Metanephros (tissue), 1 donor: ENCODE results near the gene UBQLN3. TPM values are rescaled to one million over a fixed set of nuclear protein-coding genes. Genes with fewer than 3 reads are reported as not detected.

Experiments
- total RNA-seq: library from RNA; depleted of rRNA; stranded (reverse); fragments of >200 nt; gene quantifications from one replicate; pipeline ENCODE4 v1.2.3, GENCODE V29; 2014

UBQLN3 gene
- 0.82 TPM for total RNA-seq

GRCh38 chr11:5509803-5510202 lies at the start of gene UBQLN3:
Gene UBQLN3 (minus strand): TSS chr11:5509957. CDS start chr11:5509558, 399 bp downstream.

GRCh38 chr11:5548440-5548839 lies 38.7 kb upstream of the UBQLN3 start, which contains the start of gene OR52H1:
Gene OR52H1 (minus strand): TSS chr11:5548540. CDS start chr11:5545505, 3,035 bp downstream.

GRCh38 chr11:5516599-5516998 lies 6.8 kb upstream of the UBQLN3 start, which contains the start of gene UBQLNL:
Gene UBQLNL (minus strand): TSS chr11:5516699. CDS start chr11:5516441, 258 bp downstream.

GRCh38 chr11:5488385-5488784 lies 21.4 kb downstream of the UBQLN3 start, which contains the start of gene OR52D1:
Gene OR52D1 (plus strand): TSS chr11:5488685. CDS start chr11:5488707, 22 bp downstream.

Other genes starting within 250 kb of the UBQLN3 start
- gene HBE1, start 240.0 kb downstream of the UBQLN3 start, total RNA-seq = 23.8 TPM
- gene OR51B4, start 208.0 kb downstream of the UBQLN3 start, total RNA-seq = 1.5 TPM
- gene OR51B2, start 185.7 kb downstream of the UBQLN3 start, total RNA-seq = 0.47 TPM
- 2.3 TPM for gene OR51B5, start 166.4 kb downstream of the UBQLN3 start, total RNA-seq
- not detected for gene OR51B6, start 158.4 kb downstream of the UBQLN3 start, total RNA-seq
- not detected for gene OR51M1, start 126.1 kb downstream of the UBQLN3 start, total RNA-seq
- gene OR51Q1, start 87.8 kb downstream of the UBQLN3 start, total RNA-seq = not detected
- 0.64 TPM for gene OR51I1, start 68.4 kb downstream of the UBQLN3 start, total RNA-seq
- gene OR51I2, start 60.6 kb downstream of the UBQLN3 start, total RNA-seq = not detected
- not detected for gene OR52D1, start 21.3 kb downstream of the UBQLN3 start, total RNA-seq
- gene UBQLNL, start 6.7 kb upstream of the UBQLN3 start, total RNA-seq = 1.5 TPM
- 2.3 TPM for gene OR52H1, start 38.6 kb upstream of the UBQLN3 start, total RNA-seq
- gene OR52B6, start 70.9 kb upstream of the UBQLN3 start, total RNA-seq = not detected
- gene TRIM6, start 86.7 kb upstream of the UBQLN3 start, total RNA-seq = 19.2 TPM
- gene TRIM34, start 115.0 kb upstream of the UBQLN3 start, total RNA-seq = 8.1 TPM
- gene TRIM5, start 175.1 kb upstream of the UBQLN3 start, total RNA-seq = 37.5 TPM
- gene TRIM22, start 179.8 kb upstream of the UBQLN3 start, total RNA-seq = 22.4 TPM
- gene OR56B1, start 226.5 kb upstream of the UBQLN3 start, total RNA-seq = not detected
- gene OR52N4, start 244.3 kb upstream of the UBQLN3 start, total RNA-seq = not detected